Bronchial epithelial cell (primary cell): ENCODE results near the gene ALDH1L2. TPM values are rescaled to one million over a fixed set of nuclear protein-coding genes. Genes with fewer than 3 reads are reported as not detected.

ENCODE experiments used
- DNase-seq: peaks from one replicate; pipeline ENCODE4 v3.0.0-alpha.2; 2010; ENCODE audit warnings: low read depth
- FAIRE-seq: peaks from 2 replicates; lab custom pipeline; 2011; peaks lifted over from hg19 to GRCh38; lab: Jason Lieb, UNC
- H3K27me3 ChIP-seq: 2 replicates; pipeline ENCODE4 v1.5.1; 2011; ENCODE audit warnings: low read length; ENCODE audit not compliant: control insufficient read depth, insufficient read depth
- H3K36me3 ChIP-seq: 2 replicates; pipeline ENCODE4 v1.5.1; 2011; ENCODE audit warnings: low read length; ENCODE audit not compliant: control insufficient read depth, insufficient read depth
- H3K4me3 ChIP-seq: 2 replicates; pipeline ENCODE4 v1.5.1; 2011; ENCODE audit warnings: mild to moderate bottlenecking, low read depth, low read length, control low read depth
- total RNA-seq: library from RNA; depleted of rRNA; stranded (reverse); fragments of >200 nt; gene quantifications from 2 replicates; pipeline ENCODE4 v1.2.1, GENCODE V29; 2014
- TF ChIP-seq, protein P1 (sequence below): IDR thresholded peaks from 2 replicates; pipeline ENCODE4 v1.5.1; 2011; ENCODE audit warnings: mild to moderate bottlenecking, moderate library complexity, low read length, control low read depth, inconsistent platforms; ENCODE audit not compliant: insufficient read depth, severe bottlenecking

The ALDH1L2 gene
- total RNA-seq, 1 donor from 2014 or later, result 34.2 TPM

GRCh38 chr12:105109465-105110212 is 25.4 kb upstream of the ALDH1L2 start:
- TF ChIP-seq, protein P1, sequence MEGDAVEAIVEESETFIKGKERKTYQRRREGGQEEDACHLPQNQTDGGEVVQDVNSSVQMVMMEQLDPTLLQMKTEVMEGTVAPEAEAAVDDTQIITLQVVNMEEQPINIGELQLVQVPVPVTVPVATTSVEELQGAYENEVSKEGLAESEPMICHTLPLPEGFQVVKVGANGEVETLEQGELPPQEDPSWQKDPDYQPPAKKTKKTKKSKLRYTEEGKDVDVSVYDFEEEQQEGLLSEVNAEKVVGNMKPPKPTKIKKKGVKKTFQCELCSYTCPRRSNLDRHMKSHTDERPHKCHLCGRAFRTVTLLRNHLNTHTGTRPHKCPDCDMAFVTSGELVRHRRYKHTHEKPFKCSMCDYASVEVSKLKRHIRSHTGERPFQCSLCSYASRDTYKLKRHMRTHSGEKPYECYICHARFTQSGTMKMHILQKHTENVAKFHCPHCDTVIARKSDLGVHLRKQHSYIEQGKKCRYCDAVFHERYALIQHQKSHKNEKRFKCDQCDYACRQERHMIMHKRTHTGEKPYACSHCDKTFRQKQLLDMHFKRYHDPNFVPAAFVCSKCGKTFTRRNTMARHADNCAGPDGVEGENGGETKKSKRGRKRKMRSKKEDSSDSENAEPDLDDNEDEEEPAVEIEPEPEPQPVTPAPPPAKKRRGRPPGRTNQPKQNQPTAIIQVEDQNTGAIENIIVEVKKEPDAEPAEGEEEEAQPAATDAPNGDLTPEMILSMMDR, result no peak
- no peak for FAIRE-seq
- Histone ChIP-seq H3K4me3 (no peak overlapping the region), H3K36me3 (no peaks in the 10 kb centered on the region), H3K27me3 (no peaks in the 10 kb centered on the region)
- DNase-seq, result no peak

GRCh38 chr12:105107494-105108371 is 23.5 kb upstream of the ALDH1L2 start, which contains the start of gene WASHC4:
TSS of gene WASHC4 (plus strand) at chr12:105107731. CDS start at chr12:105107801, 70 bp downstream.
- TF ChIP-seq, protein P1, result no peak
- no peak for FAIRE-seq
- peak; percentile 77 for DNase-seq
- no peaks in the 10 kb centered on the region for H3K27me3 ChIP-seq
- peak within 1 kb of the TSS; percentile 96 for H3K4me3 ChIP-seq
- H3K36me3 ChIP-seq, result no peaks in the 10 kb centered on the region

DNA sequence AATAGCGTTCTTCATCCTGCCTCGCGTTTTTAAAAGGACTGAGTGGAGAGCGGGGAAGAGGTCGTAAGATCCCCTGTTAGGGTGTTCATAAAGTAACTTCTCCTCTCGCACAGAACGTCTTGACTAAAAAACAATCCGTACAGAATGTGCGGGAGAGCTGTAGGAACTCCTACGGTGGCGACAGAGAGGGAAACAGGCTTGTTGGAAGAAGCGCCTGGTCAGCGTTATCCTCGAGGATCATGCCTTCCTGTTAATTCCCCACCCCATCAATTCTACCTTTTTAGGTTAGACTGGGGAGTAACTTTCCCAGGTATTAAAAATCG is 22.9 kb upstream of the ALDH1L2 start:
- Histone ChIP-seq H3K36me3 (no peaks in the 10 kb centered on the region), H3K4me3 (peak overlapping the region; percentile 96), H3K27me3 (no peaks in the 10 kb centered on the region)
- FAIRE-seq (no peak), DNase-seq (peak; percentile 56)
- TF ChIP-seq, protein P1, result no peak

GRCh38 chr12:105106621-105107020 is 22.4 kb upstream of the ALDH1L2 start:
- Histone ChIP-seq H3K36me3 (no peaks in the 10 kb centered on the region), H3K27me3 (no peaks in the 10 kb centered on the region), H3K4me3 (peak overlapping the region; percentile 96)
- TF ChIP-seq, protein P1, result no peak
- DNase-seq (peak; percentile 64), FAIRE-seq (no peak)

GRCh38 chr12:105104762-105105161 is 20.5 kb upstream of the ALDH1L2 start:
- Histone ChIP-seq H3K4me3 (no peak overlapping the region), H3K27me3 (no peaks in the 10 kb centered on the region), H3K36me3 (no peaks in the 10 kb centered on the region)
- TF ChIP-seq, protein P1, result no peak
- no peak for DNase-seq
- FAIRE-seq, result no peak
